ENCODE measurements around the gene RHOV. TPM values are rescaled to one million over a fixed set of nuclear protein-coding genes. Genes with fewer than 3 reads are reported as not detected.
A peak's percentile ranks its signal among the peaks of the same experiment; 100 is the strongest.

RHOV gene
- total RNA-seq (2014; rRNA removed; shearing (Covaris generic)) = 0.12 TPM in 1 of 2 replicates, not detected in the other

- peak; percentile 64 for DNase-seq (ENCODE audit: low read depth)
These were observed at the start of gene RHOV for GRCh38 chr15:40873694-40874561. RHOV (minus strand) TSS chr15:40874234; CDS start chr15:40874139, 95 bp downstream.

GRCh38 chr15:40923551-40923950 lies 49.5 kb upstream of the RHOV start:
- DNase-seq (ENCODE audit: low read depth) = no peak

GRCh38 chr15:40922608-40923005 lies 48.6 kb upstream of the RHOV start:
- DNase-seq (ENCODE audit: low read depth) = no peak

- DNase-seq (ENCODE audit: low read depth) = no peak
These were observed 48.0 kb upstream of the RHOV start for GRCh38 chr15:40921949-40922607.

- no peak for DNase-seq (ENCODE audit: low read depth)
These were observed 44.9 kb upstream of the RHOV start for GRCh38 chr15:40918799-40919392.

- no peak for DNase-seq (ENCODE audit: low read depth)
These were observed 44.2 kb upstream of the RHOV start for GRCh38 chr15:40918146-40918798.

- DNase-seq (ENCODE audit: low read depth) = no peak
These were observed 43.6 kb upstream of the RHOV start for GRCh38 chr15:40917585-40917984.

GRCh38 chr15:40915679-40916078 lies 41.6 kb upstream of the RHOV start:
- no peak for DNase-seq (ENCODE audit: low read depth)

GRCh38 chr15:40915116-40915661 lies 41.2 kb upstream of the RHOV start:
- DNase-seq (ENCODE audit: low read depth) = no peak

- no peak for DNase-seq (ENCODE audit: low read depth)
These were observed 40.5 kb upstream of the RHOV start for GRCh38 chr15:40914486-40914885.

- no peak for DNase-seq (ENCODE audit: low read depth)
These were observed 40.0 kb upstream of the RHOV start for GRCh38 chr15:40914013-40914412.

GRCh38 chr15:40912478-40912877 lies 38.4 kb upstream of the RHOV start:
- DNase-seq (ENCODE audit: low read depth) = no peak

GRCh38 chr15:40911693-40912092 lies 37.7 kb upstream of the RHOV start:
- no peak for DNase-seq (ENCODE audit: low read depth)

GRCh38 chr15:40911141-40911540 lies 37.1 kb upstream of the RHOV start:
- no peak for DNase-seq (ENCODE audit: low read depth)

GRCh38 chr15:40909662-40910630 lies 35.9 kb upstream of the RHOV start:
- no peak for DNase-seq (ENCODE audit: low read depth)

GRCh38 chr15:40908095-40908494 lies 34.1 kb upstream of the RHOV start:
- no peak for DNase-seq (ENCODE audit: low read depth)

GRCh38 chr15:40906991-40907802 lies 33.2 kb upstream of the RHOV start:
- no peak for DNase-seq (ENCODE audit: low read depth)

- DNase-seq (ENCODE audit: low read depth) = peak; percentile 97
These were observed 32.3 kb upstream of the RHOV start for GRCh38 chr15:40906091-40906990.
